Duodenal mucosa (tissue), 2 donors: ENCODE results near the gene SNAP25.

Source experiments
- H3K27ac ChIP-seq: one replicate; pipeline ENCODE4 v1.7.0; 2013; ENCODE audit warnings: low read depth, low read length
- H3K27me3 ChIP-seq, 2 donors: one replicate each; pipeline ENCODE4 v1.7.0; 2013; ENCODE audit warnings: low read length in 2 of 2, control low read depth in 1 of 2; ENCODE audit not compliant: insufficient read depth in 2 of 2, control insufficient read depth in 1 of 2
- H3K36me3 ChIP-seq, 2 donors: one replicate each; pipeline ENCODE4 v1.7.0; 2013; ENCODE audit warnings: low read length in 2 of 2, control low read depth in 1 of 2; ENCODE audit not compliant: insufficient read depth in 2 of 2, control insufficient read depth in 1 of 2
- H3K4me1 ChIP-seq, 2 donors: one replicate each; pipeline ENCODE4 v1.7.0; 2013; ENCODE audit warnings: low read length in 2 of 2, control low read depth in 1 of 2; ENCODE audit not compliant: insufficient read depth in 2 of 2, control insufficient read depth in 1 of 2
- H3K4me3 ChIP-seq, 2 donors: one replicate each; pipeline ENCODE4 v1.7.0; 2013; ENCODE audit warnings: low read length in 2 of 2, low read depth in 1 of 2
- H3K9ac ChIP-seq, 2 donors: one replicate each; pipeline ENCODE4 v1.7.0; 2013; ENCODE audit warnings: low read length in 2 of 2, low read depth in 1 of 2
- H3K9me3 ChIP-seq, 2 donors: one replicate each; pipeline ENCODE4 v1.7.0; 2013; ENCODE audit warnings: low read length in 2 of 2, control low read depth in 1 of 2; ENCODE audit not compliant: control insufficient read depth in 1 of 2

SNAP25 gene

GRCh38 chr20:10280018-10280908 lies 61.6 kb downstream of the SNAP25 start:
- no peak overlapping the region for H3K4me3 ChIP-seq
- H3K9ac ChIP-seq = no peak overlapping the region
- no peaks in the 10 kb centered on the region for H3K9me3 ChIP-seq
- H3K4me1 ChIP-seq = no peaks in the 10 kb centered on the region
- H3K27me3 ChIP-seq = no peaks in the 10 kb centered on the region
- H3K36me3 ChIP-seq = no peaks in the 10 kb centered on the region
- no peak overlapping the region for H3K27ac ChIP-seq

GRCh38 chr20:10281911-10282310 lies 63.3 kb downstream of the SNAP25 start:
- no peak overlapping the region for H3K4me3 ChIP-seq
- no peaks in the 10 kb centered on the region for H3K4me1 ChIP-seq
- no peak overlapping the region for H3K27ac ChIP-seq
- H3K9me3 ChIP-seq = no peaks in the 10 kb centered on the region
- no peaks in the 10 kb centered on the region for H3K27me3 ChIP-seq
- no peaks in the 10 kb centered on the region for H3K36me3 ChIP-seq
- no peak overlapping the region for H3K9ac ChIP-seq

GRCh38 chr20:10282979-10283456 lies 64.4 kb downstream of the SNAP25 start:
- Histone ChIP-seq H3K4me1 (no peaks in the 10 kb centered on the region), H3K27me3 (no peaks in the 10 kb centered on the region), H3K27ac (no peak overlapping the region), H3K9ac (no peak overlapping the region), H3K4me3 (no peak overlapping the region), H3K9me3 (no peaks in the 10 kb centered on the region), H3K36me3 (no peaks in the 10 kb centered on the region)

GRCh38 chr20:10286356-10286755 lies 67.7 kb downstream of the SNAP25 start:
- Histone ChIP-seq H3K9me3 (no peaks in the 10 kb centered on the region), H3K36me3 (no peaks in the 10 kb centered on the region), H3K4me3 (no peak overlapping the region), H3K27ac (no peak overlapping the region), H3K27me3 (no peaks in the 10 kb centered on the region), H3K9ac (no peak overlapping the region), H3K4me1 (no peaks in the 10 kb centered on the region)

GRCh38 chr20:10288421-10288820 lies 69.8 kb downstream of the SNAP25 start:
- H3K27ac ChIP-seq = no peak overlapping the region
- H3K9me3 ChIP-seq = no peaks in the 10 kb centered on the region
- H3K4me1 ChIP-seq = no peaks in the 10 kb centered on the region
- H3K27me3 ChIP-seq = no peaks in the 10 kb centered on the region
- no peak overlapping the region for H3K9ac ChIP-seq
- no peak overlapping the region for H3K4me3 ChIP-seq
- no peaks in the 10 kb centered on the region for H3K36me3 ChIP-seq

GRCh38 chr20:10288954-10289646 lies 70.5 kb downstream of the SNAP25 start:
- H3K27ac ChIP-seq = no peak overlapping the region
- H3K4me1 ChIP-seq = no peaks in the 10 kb centered on the region
- H3K36me3 ChIP-seq = no peaks in the 10 kb centered on the region
- no peak overlapping the region for H3K9ac ChIP-seq
- no peaks in the 10 kb centered on the region for H3K27me3 ChIP-seq
- no peak overlapping the region for H3K4me3 ChIP-seq
- H3K9me3 ChIP-seq = no peaks in the 10 kb centered on the region

GRCh38 chr20:10291568-10292248 lies 73.1 kb downstream of the SNAP25 start:
- Histone ChIP-seq H3K4me3 (no peak overlapping the region), H3K4me1 (no peaks in the 10 kb centered on the region), H3K27ac (no peak overlapping the region), H3K36me3 (no peaks in the 10 kb centered on the region), H3K27me3 (no peaks in the 10 kb centered on the region), H3K9me3 (no peaks in the 10 kb centered on the region), H3K9ac (no peak overlapping the region)

- Histone ChIP-seq H3K9me3 (no peaks in the 10 kb centered on the region), H3K4me3 (no peak overlapping the region), H3K27ac (no peak overlapping the region), H3K27me3 (no peaks in the 10 kb centered on the region), H3K4me1 (no peaks in the 10 kb centered on the region), H3K9ac (no peak overlapping the region), H3K36me3 (no peaks in the 10 kb centered on the region)
These were observed 78.6 kb downstream of the SNAP25 start for GRCh38 chr20:10297223-10297622.

- no peaks in the 10 kb centered on the region for H3K9me3 ChIP-seq
- H3K27me3 ChIP-seq = no peaks in the 10 kb centered on the region
- no peak overlapping the region for H3K27ac ChIP-seq
- H3K36me3 ChIP-seq = no peaks in the 10 kb centered on the region
- H3K4me3 ChIP-seq = no peak overlapping the region
- H3K4me1 ChIP-seq = no peaks in the 10 kb centered on the region
- H3K9ac ChIP-seq = no peak overlapping the region
These were observed 79.1 kb downstream of the SNAP25 start for GRCh38 chr20:10297684-10298240.
